CD4-positive, alpha-beta T cell treated with Interleukin-17A for 1 hour (primary cell): ENCODE results near the gene PRSS16.

Experiments used
- DNase-seq: peaks from one replicate; pipeline ENCODE4 v3.0.0-alpha.2; 2020

PRSS16 gene

DNA sequence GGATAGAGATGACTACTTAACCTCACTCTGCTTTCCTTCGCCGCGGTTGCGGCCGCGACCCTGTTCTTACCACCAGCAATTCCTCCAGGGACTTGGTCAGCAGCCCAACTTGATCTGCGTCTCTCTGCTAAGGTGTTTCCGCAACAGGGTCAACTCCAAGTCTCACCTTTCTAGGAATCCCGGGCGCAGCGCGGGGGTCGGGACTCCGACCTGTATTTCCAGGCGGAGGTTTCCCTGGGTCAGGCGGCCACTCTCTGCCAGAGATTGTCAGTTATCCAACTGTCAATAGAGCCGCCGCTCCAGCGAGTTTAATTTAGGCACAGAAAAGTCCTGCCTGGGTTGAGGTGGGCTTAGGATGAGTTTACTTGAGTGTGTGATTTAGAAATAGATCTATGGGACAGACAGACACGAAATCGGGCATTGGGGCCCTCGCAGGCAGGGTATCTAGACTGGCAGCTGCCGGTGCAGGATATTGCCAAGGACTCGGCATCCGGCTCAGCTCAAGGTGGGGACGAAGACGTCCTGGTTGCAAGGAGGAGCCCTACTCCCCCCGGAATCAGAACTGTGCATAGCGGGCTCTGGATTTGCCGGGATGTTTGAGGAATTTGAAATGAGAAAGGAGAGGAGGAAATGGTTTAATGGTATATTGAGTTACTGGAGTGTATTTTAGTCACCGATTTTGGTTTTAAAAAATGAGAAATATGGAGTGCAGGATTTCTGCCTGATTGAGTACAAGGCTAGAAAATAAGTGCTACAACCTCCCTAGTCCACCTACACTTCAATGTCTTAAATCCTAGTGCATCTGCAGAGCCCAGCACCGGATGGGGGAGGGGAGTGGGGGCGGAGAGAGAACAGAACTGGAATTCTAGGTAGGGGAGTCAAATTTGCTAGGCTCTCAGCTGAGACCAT, 40.9 kb downstream of the PRSS16 start:
- DNase-seq: no peak

DNA sequence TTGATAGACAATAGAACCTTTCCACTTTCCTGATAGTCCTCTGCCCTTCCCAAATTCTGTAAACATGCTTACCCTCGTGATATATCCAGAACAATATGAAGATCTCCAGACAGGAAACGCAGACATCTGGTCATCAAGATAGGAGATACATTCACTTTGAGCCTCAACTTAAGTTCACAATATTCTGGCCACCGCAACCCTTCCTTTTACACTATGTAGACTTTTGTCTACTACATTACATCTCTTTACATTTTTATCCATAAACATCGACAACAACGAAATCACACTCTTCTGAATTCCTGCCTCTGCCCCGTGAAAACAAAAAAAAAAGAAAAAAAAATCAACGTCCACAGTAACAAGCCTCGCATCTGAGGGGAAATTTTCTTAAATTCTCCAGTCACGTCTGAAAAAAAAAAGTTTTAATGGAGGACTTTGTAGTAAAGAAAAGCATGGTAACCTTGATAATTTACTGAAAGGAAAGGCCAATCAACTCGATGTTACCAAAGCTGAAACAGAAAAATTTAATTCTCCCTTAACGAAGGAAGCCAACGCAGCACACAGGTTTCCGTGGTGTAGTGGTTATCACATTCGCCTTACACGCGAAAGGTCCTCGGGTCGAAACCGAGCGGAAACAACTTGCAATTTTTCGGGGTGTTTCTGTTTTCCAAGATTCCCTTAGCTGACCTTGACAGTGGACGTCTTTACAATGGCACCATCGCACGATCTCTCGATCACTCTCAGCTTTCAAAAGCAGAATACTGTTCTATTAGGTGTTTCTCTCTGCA, 42.8 kb downstream of the PRSS16 start:
- DNase-seq: no peak

DNA sequence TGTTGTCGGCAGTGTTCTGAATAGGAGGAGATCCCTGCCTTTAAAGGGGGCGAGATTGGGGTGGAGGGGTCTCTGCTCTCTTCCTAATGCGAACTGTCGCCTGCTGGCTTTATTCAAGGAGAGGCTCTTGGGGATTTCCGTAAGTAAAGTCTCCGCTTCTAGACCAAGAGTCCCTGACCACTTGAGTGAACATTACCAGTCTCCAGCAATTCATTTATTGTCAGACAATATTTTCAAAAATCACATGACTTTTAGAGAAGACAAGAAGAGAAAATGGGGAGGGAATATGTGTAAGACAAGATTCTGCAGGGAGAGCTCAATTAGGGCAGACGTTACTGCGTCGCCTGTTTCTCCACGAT, 43.3 kb downstream of the PRSS16 start:
- no peak for DNase-seq

DNA sequence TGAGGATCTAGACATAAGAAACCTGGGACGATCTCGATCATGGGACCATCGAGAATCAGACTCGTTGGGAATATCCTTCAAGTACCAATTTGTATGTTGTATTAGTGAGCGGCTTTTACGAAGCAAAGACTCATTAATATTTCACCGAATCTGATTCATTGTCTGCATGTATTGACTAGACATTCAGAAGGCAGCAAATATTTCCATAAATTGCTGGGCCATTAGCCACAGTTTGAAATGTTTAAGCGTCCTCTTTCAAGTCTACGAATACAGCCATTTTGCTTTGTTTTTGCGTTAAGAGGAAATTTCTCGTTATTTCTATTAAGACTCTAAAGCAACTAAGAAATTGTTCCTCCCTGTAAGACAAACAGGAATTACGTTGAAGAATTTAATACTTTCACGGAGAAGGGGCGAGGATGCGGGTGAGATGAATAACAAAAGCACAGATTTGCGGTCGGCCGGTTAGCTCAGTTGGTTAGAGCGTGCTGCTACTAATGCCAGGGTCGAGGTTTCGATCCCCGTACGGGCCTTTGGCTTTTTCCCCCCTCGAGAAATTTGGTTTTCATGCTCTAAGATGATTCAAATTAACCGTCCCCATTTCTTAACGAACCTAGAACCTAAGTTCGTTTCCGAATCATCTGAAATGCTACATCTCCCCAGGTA, 46.1 kb downstream of the PRSS16 start:
- no peak for DNase-seq

DNA sequence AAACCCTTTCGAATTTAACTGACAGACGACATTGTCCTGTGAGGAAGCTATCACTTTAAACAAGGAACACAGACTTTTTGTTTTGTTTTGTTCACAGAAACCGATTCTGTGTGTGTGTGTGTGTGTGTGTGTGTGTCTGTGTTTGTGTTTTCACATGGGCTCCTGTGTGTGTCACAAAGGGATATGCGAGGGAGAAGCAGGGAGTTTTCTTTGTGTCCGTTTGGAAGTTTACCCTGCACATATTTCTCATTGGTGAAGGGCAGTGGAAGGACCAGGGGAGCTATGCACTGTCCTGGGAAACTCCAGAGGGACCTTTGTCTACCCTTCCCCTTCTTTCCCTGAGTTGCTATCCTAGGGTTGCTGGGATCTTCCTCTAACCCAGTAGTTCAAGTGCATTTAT, 46.9 kb downstream of the PRSS16 start:
- DNase-seq: no peak

DNA sequence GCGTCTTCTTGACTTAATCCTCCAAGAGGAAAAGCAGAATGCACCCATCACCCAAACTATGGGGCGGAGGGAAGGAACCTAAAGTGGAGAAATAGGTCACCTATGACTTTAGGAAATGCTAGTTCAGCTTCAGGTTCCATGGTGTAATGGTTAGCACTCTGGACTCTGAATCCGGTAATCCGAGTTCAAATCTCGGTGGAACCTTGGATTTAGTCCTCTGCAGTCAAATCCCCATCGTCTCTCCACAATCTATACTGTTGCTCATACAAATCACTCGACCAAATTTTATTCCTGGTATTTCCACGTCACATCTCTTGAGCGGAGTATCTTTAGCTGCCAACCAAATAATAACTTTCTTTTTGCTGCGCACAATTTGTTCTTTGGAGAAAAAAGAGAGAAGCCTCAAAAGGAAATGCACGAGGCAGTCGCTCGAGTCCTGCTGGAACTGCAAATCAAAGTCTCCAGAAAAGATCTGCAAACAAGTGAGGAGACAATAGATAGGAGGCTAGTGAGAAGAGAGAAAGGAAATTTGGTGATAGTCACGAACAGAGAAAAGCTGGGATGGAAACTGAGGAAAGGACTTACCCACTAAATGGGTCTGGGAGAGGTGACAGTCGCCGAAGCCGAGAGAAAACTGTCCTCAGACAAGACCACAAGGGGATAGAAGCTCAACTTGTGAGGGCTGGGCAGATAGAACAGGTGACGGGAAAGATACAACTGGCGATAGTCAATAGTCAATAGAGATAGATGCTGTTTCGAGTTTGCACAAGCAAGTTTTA, 48.0 kb downstream of the PRSS16 start:
- no peak for DNase-seq

DNA sequence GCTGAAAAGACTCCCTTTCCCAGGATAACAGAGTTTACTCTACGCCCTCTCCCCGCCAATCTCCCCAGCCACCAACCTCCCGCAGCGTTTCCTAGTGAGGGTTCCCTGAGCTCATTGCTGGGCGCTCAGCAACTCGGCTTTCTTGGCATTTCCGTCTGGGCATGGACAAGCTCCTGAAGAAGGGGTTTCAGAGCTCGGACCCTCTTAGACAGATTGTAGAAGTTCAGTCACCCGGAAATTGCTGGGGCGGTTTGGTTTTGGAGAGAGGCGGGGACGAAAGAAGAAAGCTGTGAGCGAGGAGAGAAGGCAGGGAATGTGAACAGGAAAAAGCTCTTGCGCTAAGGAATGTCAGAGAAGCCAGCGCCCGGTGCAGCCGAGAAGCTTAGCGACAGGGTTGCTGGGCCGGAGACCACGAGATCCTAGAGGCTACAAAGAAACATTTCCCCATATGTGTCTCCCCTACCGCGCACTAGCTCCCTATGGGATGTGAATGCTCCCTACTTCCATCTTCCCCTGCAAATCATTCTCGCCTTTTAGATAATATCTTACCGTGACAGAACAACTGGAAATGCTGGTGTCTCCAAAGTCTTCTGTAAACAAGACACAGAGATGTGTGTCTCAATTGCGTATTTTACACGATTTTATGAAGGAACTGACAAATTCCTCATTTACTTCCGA, 48.7 kb downstream of the PRSS16 start:
- no peak for DNase-seq

DNA sequence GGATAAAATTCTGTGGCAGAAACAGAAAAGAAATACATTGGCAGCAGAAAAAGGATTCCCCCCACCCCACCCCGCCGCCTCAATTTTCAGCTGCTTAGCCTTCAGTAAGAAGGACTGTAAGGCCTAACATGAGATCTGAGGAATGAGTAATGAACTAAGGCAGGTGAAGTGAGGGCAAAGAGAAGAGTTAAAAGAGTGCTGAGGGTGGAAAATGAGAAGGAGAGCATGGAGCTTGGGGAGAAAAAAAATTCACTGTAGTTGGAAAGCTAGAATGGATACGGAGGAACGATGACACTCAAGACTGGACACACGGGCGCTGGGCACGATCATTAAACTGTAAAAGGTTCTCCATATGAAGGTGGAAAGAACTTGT, 50.0 kb downstream of the PRSS16 start:
- no peak for DNase-seq

DNA sequence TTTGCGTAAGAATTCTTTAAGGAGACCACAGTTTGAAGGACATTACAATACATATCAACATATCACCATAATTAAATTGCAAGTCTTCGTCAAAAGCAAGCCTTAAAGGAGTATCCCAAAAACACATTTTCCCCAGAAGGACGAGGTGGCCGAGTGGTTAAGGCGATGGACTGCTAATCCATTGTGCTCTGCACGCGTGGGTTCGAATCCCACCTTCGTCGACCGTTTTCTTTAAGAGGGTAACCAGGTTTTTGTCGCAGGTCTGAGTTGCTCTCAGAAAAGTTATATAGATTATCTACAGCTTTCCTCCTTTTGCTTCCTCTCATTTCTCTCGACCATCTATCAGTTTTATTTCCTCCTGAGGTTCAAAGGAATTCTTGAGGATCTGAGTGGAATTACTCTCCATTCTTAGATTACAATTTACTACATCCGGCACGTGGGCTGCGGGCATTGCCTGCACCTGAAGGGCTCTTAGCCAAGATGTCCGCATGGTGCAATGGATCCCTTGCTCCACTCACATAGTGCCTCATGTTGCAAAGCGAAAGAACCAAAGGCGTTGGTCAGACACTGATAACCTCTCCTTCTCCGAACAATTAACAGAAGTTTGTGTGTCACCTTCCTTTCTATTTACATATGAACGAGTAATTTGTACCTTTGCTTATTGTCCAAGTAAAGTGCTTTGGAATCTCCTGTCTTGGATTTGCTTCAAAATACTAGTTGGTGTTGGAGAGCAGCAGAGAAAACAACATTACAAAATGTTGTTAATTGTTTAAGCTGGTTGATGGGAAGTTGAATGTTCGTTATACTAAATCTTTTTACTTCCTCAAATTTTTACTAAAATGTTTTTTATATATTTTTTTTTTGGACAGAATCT, 50.6 kb downstream of the PRSS16 start:
- no peak for DNase-seq

DNA sequence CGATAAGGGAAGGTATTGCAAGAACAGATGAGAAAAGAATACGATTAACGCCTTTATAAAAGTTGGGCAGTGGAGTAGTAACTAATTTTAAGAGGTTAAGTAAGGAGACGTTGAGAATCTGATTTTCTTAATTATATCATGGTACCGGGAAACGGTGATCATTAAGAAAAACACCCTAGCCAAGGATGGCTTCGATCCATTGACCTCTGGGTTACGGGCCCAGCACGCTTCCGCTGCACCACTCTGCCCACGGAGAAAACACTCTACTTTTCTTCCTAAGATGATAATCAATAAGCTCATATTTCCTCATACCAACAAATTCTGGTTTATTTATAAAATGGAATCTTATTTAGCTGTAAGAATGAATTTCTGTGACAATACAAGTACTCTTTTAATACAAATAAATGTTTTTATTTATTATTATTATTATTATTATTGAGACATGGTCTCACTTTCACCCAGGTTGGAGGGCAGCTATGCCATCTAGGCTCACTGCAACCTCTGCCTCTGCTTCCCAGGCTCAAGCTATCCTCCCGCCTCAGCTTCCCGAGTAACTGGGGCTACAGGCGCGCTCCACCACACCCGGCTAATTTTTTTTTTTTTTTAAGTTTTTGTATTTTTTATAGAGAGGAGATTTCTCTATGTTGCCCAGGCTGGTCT, 56.2 kb downstream of the PRSS16 start:
- no peak for DNase-seq
